Prostate gland (tissue), 1 donor: ENCODE results near the gene HAPLN3.

Experiments used
- POLR2A ChIP-seq: fragments of 450-650 bp; IDR thresholded peaks from one replicate; pipeline ENCODE4 v1.6.1; 2016; ENCODE audit warnings: antibody characterized with exemption, mild to moderate bottlenecking
- POLR2AphosphoS5 ChIP-seq: sonication (generic); formaldehyde crosslinking; IDR thresholded peaks from one replicate; pipeline ENCODE4 v1.6.1; 2017; ENCODE audit warnings: antibody characterized with exemption

- TF ChIP-seq POLR2A: no peak
- TF ChIP-seq POLR2AphosphoS5: no peak
Observed at GRCh38 chr15:88882785-88883184, 12.6 kb downstream of the HAPLN3 start.
